Measurements from ENCODE around the gene CNTNAP5. TPM values are rescaled to one million over a fixed set of nuclear protein-coding genes. Genes with fewer than 3 reads are reported as not detected.

Gene CNTNAP5
- total and polyA plus RNA-seq, 9 of the 15 experiments (the other 6 are each of a cell fraction or from before 2014, with no cell fraction given): not detected

DNA sequence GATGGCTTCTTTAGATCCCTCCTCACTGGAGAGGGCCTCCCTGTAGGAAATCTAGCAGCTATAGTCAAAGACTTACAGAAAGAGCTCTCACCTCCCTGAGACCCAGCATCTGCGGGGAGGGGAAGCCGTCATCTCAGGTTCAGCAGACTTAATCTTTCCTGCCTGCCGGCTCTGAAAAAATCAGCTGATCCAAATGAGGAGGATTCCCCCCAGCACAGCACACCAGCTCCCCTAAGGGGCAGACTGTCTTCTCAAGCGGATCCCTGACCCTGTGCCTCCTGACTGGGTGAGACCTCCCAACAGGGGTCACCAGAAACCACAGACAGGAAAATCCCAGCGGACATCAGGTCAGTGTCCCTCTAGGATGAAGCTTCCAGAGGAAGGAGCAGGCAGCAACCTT, 601.9 kb downstream of the CNTNAP5 start:
- CTCF ChIA-PET (ENCODE audit: low intra/inter-chr PET ratio): no interaction called here
- H3K9ac ChIP-seq (ENCODE audit: insufficient read depth in 1 of 2, low read depth in 2 of 2, low read length in 2 of 2): no peak overlapping the region
- no peaks in the 10 kb centered on the region for H3K9me1 ChIP-seq (ENCODE audit: control insufficient read depth, insufficient read depth, low read length)
- H3K9me3 ChIP-seq (replicated peaks; ENCODE audit: control insufficient read depth, insufficient read depth, low read depth, low read length): no peaks in the 10 kb centered on the region
- BruUV-seq (replicated peaks): no TSS peak
- intact Hi-C loops (cut with micrococcal nuclease): no loop called here
- no peaks in the 10 kb centered on the region for H3K36me3 ChIP-seq (ENCODE audit: control insufficient read depth, insufficient read depth, low read length)
- H4K20me1 ChIP-seq (replicated peaks; ENCODE audit: control insufficient read depth, insufficient read depth, low read length): no peaks in the 10 kb centered on the region
- H2AFZ ChIP-seq (ENCODE audit: low read depth, low read length): no peak overlapping the region
- no peak overlapping the region for H3K4me2 ChIP-seq (ENCODE audit: insufficient read depth, low read length)
- POLR2A ChIA-PET: no interaction called here
- H3K27me3 ChIP-seq (ENCODE audit: control insufficient read depth in 2 of 2, insufficient read depth in 2 of 2, low read length in 2 of 2): no peaks in the 10 kb centered on the region
- no peaks in the 10 kb centered on the region for H3K79me2 ChIP-seq (ENCODE audit: control insufficient read depth, insufficient read depth, low read length)
- ATAC-seq (no peak), FAIRE-seq (no peak), DNase-seq (ENCODE audit: extremely low read depth in 1 of 4, low spot score in 3 of 4) (no peak)
- no peak overlapping the region for H3K4me3 ChIP-seq
- in situ Hi-C loops (cut with MboI): no loop called here
- H3K4me1 ChIP-seq (replicated peaks in 1 of 2; ENCODE audit: control insufficient read depth in 2 of 2, insufficient read depth in 2 of 2, low read length in 2 of 2): no peaks in the 10 kb centered on the region
- WGBS (ENCODE audit: insufficient coverage, low coverage, missing lambda C conversion rate): 5% methylated on average over 5 of the region's 5 CpGs
- no peak overlapping the region for H3K27ac ChIP-seq (ENCODE audit: extremely low read depth, low read depth, low read length)
- TF ChIP-seq, protein P1, sequence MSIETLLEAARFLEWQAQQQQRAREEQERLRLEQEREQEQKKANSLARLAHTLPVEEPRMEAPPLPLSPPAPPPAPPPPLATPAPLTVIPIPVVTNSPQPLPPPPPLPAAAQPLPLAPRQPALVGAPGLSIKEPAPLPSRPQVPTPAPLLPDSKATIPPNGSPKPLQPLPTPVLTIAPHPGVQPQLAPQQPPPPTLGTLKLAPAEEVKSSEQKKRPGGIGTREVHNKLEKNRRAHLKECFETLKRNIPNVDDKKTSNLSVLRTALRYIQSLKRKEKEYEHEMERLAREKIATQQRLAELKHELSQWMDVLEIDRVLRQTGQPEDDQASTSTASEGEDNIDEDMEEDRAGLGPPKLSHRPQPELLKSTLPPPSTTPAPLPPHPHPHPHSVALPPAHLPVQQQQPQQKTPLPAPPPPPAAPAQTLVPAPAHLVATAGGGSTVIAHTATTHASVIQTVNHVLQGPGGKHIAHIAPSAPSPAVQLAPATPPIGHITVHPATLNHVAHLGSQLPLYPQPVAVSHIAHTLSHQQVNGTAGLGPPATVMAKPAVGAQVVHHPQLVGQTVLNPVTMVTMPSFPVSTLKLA (conservative IDR thresholded peaks at IDR 0.05): no peak
- no peak for TF ChIP-seq GABPB1 (CRISPR knock-in tag; IDR thresholded peaks at IDR 0.05)
- TF ChIP-seq RNF219 (CRISPR knock-in tag; IDR thresholded peaks at IDR 0.05): no peak
- TF ChIP-seq, protein P2, sequence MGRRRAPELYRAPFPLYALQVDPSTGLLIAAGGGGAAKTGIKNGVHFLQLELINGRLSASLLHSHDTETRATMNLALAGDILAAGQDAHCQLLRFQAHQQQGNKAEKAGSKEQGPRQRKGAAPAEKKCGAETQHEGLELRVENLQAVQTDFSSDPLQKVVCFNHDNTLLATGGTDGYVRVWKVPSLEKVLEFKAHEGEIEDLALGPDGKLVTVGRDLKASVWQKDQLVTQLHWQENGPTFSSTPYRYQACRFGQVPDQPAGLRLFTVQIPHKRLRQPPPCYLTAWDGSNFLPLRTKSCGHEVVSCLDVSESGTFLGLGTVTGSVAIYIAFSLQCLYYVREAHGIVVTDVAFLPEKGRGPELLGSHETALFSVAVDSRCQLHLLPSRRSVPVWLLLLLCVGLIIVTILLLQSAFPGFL (CRISPR knock-in tag; IDR thresholded peaks at IDR 0.05): no peak
- no peak for TF ChIP-seq DDX20 (tag; IDR thresholded peaks at IDR 0.05; ENCODE audit: low read depth)
- TF ChIP-seq NFYB (IDR thresholded peaks at IDR 0.05; ENCODE audit: extremely low read depth, insufficient read length): no peak
- no peak for TF ChIP-seq TGIF2 (CRISPR knock-in tag; IDR thresholded peaks at IDR 0.05)
- TF ChIP-seq TBL1XR1 (IDR thresholded peaks at IDR 0.05; ENCODE audit: low read length in 2 of 2): no peak
- no peak for TF ChIP-seq ZNF830 (CRISPR knock-in tag; IDR thresholded peaks at IDR 0.05)
- no peak for TF ChIP-seq RHOXF2B (CRISPR knock-in tag; conservative IDR thresholded peaks at IDR 0.05)
- TF ChIP-seq RFX7 (CRISPR knock-in tag; IDR thresholded peaks at IDR 0.05): no peak
- no peak for TF ChIP-seq MCM7 (IDR thresholded peaks at IDR 0.05)
- no peak for TF ChIP-seq ZNF609 (CRISPR knock-in tag; IDR thresholded peaks at IDR 0.05; ENCODE audit: borderline replicate concordance)

Data from K562 (cell line).